Activated CD8-positive, alpha-beta T cell treated with anti-CD3 and anti-CD28 coated beads for 36 hours (primary cell): ENCODE data around the gene PPIL6. TPM values are rescaled to one million over a fixed set of nuclear protein-coding genes. Genes with fewer than 3 reads are reported as not detected.
A peak's percentile ranks its signal among the peaks of the same experiment; 100 is the strongest.

Source experiments
- ATAC-seq: fragments of 200-7000 bp; cut with Tn5 transposase; one replicate; pipeline ENCODE4 v1.10.0; 2021; ENCODE audit warnings: mild to moderate bottlenecking, moderate library complexity
- CTCF ChIA-PET: fragments of 350-600 bp; sonication (Branson Sonifier 250); formaldehyde crosslinking; loops from one replicate; lab custom pipeline; 2021; ENCODE audit warnings: antibody characterized with exemption; lab: Charles Lee
- POLR2A ChIA-PET: fragments of 350-600 bp; sonication (Branson Sonifier 250); formaldehyde crosslinking; loops from one replicate; lab custom pipeline; 2021; ENCODE audit warnings: antibody characterized with exemption; lab: Charles Lee
- DNase-seq: peaks from one replicate; pipeline ENCODE4 v3.0.0-alpha.2; 2020
- H3K27ac Mint-ChIP-seq: one replicate; pipeline ENCODE4 v1.8.0; 2021; ENCODE audit warnings: mild to moderate bottlenecking, mixed read lengths
- H3K27me3 Mint-ChIP-seq: one replicate; pipeline ENCODE4 v1.8.0; 2021; ENCODE audit warnings: mixed read lengths
- H3K36me3 Mint-ChIP-seq: one replicate; pipeline ENCODE4 v1.8.0; 2021; ENCODE audit warnings: low read depth, mixed read lengths
- H3K4me1 Mint-ChIP-seq: one replicate; pipeline ENCODE4 v1.8.0; 2021; ENCODE audit warnings: low read depth, mixed read lengths
- H3K4me3 Mint-ChIP-seq: one replicate; pipeline ENCODE4 v1.8.0; 2021; ENCODE audit warnings: mild to moderate bottlenecking, moderate library complexity, mixed read lengths
- H3K9me3 Mint-ChIP-seq: one replicate; pipeline ENCODE4 v1.8.0; 2021; ENCODE audit warnings: mixed read lengths
- intact Hi-C: fragments of 100-400 bp; cut with micrococcal nuclease; formaldehyde crosslinking; loops from one replicate; pipeline ENCODE4 v1.10.0; 2022
- total RNA-seq, 2 experiments: library from RNA; stranded (reverse); gene quantifications; one replicate each; pipeline ENCODE4 v1.2.3, GENCODE V29; 2021
- TF ChIP-seq, protein P1 (sequence below): fragments of 200-600 bp; IDR thresholded peaks from one replicate; pipeline ENCODE4 v1.8.0; 2022; ENCODE audit warnings: antibody characterized with exemption, mild to moderate bottlenecking

PPIL6 gene
- total RNA-seq, 2 experiments from 2014 or later, result 0.27 to 0.38 TPM

DNA sequence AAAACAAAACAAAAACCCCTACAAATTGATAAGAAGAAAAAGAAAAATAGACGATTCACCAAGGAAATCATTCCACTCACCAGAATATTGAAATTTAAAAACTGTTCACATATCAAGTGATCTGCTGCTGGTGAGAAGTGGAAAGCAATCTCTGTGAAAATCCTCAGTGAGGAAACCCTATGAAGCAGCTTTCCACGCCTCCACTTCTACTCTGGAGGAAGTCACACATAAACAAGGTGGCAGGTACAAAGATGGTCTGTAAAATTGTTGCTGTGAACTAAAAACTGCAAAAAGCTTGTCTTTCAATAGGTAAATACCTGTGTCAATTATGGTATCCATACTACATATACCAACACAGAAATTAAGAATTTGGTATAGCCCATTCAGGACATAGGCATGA is 76.7 kb downstream of the PPIL6 start:
- peaks cover 14% of the 10 kb centered on the region for H3K4me1 Mint-ChIP-seq
- ATAC-seq, result no peak
- CTCF ChIA-PET, result interaction anchor here (1.2 to 1.6 kb wide), 2 partner anchors 14 to 176 kb away, joined by 3 to 4 read pairs; no protein-coding TSS in a partner anchor
- intact Hi-C loops, result no loop called here
- H3K4me3 Mint-ChIP-seq, result no peak overlapping the region
- no peak for DNase-seq
- no peaks in the 10 kb centered on the region for H3K27me3 Mint-ChIP-seq
- POLR2A ChIA-PET, result interaction anchor here (0.8 to 1.4 kb wide), 3 partner anchors 15 to 17 kb away, joined by 3 to 4 read pairs (median 3); no protein-coding TSS in a partner anchor
- peaks cover 71% of the 10 kb centered on the region for H3K36me3 Mint-ChIP-seq
- H3K9me3 Mint-ChIP-seq, result no peaks in the 10 kb centered on the region
- H3K27ac Mint-ChIP-seq, result peak overlapping the region; percentile 49
- TF ChIP-seq, protein P1, sequence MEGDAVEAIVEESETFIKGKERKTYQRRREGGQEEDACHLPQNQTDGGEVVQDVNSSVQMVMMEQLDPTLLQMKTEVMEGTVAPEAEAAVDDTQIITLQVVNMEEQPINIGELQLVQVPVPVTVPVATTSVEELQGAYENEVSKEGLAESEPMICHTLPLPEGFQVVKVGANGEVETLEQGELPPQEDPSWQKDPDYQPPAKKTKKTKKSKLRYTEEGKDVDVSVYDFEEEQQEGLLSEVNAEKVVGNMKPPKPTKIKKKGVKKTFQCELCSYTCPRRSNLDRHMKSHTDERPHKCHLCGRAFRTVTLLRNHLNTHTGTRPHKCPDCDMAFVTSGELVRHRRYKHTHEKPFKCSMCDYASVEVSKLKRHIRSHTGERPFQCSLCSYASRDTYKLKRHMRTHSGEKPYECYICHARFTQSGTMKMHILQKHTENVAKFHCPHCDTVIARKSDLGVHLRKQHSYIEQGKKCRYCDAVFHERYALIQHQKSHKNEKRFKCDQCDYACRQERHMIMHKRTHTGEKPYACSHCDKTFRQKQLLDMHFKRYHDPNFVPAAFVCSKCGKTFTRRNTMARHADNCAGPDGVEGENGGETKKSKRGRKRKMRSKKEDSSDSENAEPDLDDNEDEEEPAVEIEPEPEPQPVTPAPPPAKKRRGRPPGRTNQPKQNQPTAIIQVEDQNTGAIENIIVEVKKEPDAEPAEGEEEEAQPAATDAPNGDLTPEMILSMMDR, result no peak

DNA sequence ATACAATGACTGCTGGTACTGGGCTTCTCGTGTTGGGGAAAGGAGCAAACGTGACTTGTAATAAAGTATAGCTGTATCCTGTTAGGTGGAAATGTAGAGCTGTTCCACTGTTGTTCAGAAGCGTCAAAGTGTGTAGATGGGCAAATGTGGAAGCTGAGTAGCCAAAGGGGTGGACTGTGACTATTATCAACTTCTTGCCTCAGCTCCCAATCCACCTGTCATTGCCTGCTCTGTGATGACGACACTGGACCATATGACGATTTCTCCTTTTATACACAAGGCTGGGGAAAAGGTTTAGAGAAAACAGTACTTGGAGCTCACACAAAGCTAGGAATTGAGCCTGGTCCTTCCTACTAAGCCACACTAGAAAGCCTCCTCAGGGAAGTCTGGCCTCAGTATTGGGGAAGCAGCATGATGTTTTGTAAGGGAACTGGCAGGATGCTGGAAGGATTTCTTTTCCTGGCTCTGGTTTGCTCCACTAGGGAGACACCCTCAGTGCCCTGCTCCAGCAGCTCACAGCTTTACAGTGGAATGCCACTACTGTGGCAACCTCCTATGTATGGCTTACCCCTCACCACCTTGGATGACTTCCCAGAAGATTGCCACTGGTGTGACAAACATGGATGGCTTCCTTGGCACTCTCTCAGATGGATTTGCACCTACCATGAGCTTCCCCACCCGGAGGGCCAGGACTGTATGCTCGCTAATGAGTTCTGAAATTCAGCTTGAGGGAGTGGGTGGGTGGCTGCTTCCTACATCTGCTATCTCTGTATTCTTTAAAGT is 78.1 kb downstream of the PPIL6 start:
- H3K27ac Mint-ChIP-seq, result no peak overlapping the region
- TF ChIP-seq, protein P1, result no peak
- intact Hi-C loops, result no loop called here

DNA sequence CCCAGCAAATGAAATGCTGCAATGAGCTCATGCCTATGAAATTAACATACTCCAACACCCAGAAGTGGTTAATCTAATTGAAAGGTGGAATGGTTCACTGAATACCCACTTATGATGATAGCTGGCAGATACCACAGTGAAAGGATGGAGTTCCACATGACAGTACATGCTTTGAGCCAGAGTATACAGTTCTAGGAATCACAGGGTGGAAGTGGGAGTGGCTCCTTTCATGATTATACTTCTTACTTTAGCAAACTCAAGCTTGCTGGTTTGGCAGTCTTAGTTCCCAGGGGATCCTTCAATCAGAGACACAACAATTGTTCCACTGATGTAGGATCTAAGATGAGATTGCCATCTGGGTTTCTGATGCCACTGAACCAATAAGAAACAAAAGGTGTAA is 79.6 kb downstream of the PPIL6 start:
- TF ChIP-seq, protein P1, result no peak
- intact Hi-C loops, result no loop called here
- POLR2A ChIA-PET, result interaction anchor here (0.6 to 2.2 kb wide), 2 partner anchors 10 to 33 kb away, joined by 3 to 8 read pairs; no protein-coding TSS in a partner anchor
- Mint-ChIP-seq H3K27ac (no peak overlapping the region), H3K36me3 (peaks cover 83% of the 10 kb centered on the region), H3K9me3 (peaks cover 3% of the 10 kb centered on the region), H3K4me3 (no peak overlapping the region), H3K27me3 (no peaks in the 10 kb centered on the region), H3K4me1 (peaks cover 8% of the 10 kb centered on the region)
- DNase-seq, result no peak
- ATAC-seq, result no peak
- CTCF ChIA-PET, result interaction anchor here (1.1 to 1.9 kb wide), 2 partner anchors 9 to 173 kb away, joined by 3 to 8 read pairs; no protein-coding TSS in a partner anchor

More for the DNA sequence above, 78.1 kb downstream of the PPIL6 start:
- H3K4me3 Mint-ChIP-seq, result no peak overlapping the region
- peaks cover 79% of the 10 kb centered on the region for H3K36me3 Mint-ChIP-seq
- H3K27me3 Mint-ChIP-seq, result no peaks in the 10 kb centered on the region
- DNase-seq (no peak), ATAC-seq (no peak)
- H3K4me1 Mint-ChIP-seq, result peaks cover 13% of the 10 kb centered on the region
- ChIA-PET POLR2A (interaction anchor here (0.9 to 2.0 kb wide), 8 partner anchors 8 to 21 kb away, joined by 3 to 18 read pairs (median 4); partner anchors contain the start of gene CD164), CTCF (interaction anchor here (0.8 to 1.6 kb wide), 5 partner anchors 9 to 174 kb away, joined by 3 to 4 read pairs (median 3); no protein-coding TSS in a partner anchor)
- no peaks in the 10 kb centered on the region for H3K9me3 Mint-ChIP-seq

DNA sequence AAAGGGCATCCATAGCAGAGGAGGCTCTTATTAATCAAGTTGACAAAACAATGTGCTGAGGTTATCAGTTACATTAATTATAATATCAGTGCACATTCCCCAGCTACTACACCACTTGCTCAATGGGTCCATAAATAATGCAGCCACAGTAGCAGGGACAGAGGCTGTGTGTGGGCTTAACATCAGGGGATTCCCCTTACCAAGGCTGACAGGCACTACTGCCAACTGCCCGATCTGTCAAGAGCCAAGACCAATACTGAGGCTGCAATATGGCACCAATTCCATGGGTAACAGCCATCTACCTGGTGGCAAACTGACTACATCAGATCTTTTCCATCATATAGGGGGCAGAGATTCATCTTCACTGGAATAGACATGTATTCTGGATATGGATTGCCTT is 80.1 kb downstream of the PPIL6 start:
- POLR2A ChIA-PET, result interaction anchor here (2.2 kb wide), 1 partner anchor 11 kb away, joined by 8 read pairs; no protein-coding TSS in a partner anchor
- peaks cover 8% of the 10 kb centered on the region for H3K4me1 Mint-ChIP-seq
- H3K27me3 Mint-ChIP-seq, result no peaks in the 10 kb centered on the region
- no peak for DNase-seq
- H3K36me3 Mint-ChIP-seq, result peaks cover 88% of the 10 kb centered on the region
- H3K27ac Mint-ChIP-seq, result no peak overlapping the region
- CTCF ChIA-PET, result interaction anchor here (1.9 kb wide), 1 partner anchor 173 kb away, joined by 8 read pairs; no protein-coding TSS in a partner anchor
- H3K9me3 Mint-ChIP-seq, result peaks cover 3% of the 10 kb centered on the region
- ATAC-seq, result no peak
- H3K4me3 Mint-ChIP-seq, result no peak overlapping the region
- TF ChIP-seq, protein P1, result no peak
- intact Hi-C loops, result no loop called here
